HEK293 (cell line): Measurements from ENCODE around the gene RGS9BP.

Experiments
- GFI1B ChIP-seq: fragments of 450-650 bp; formaldehyde crosslinking; IDR thresholded peaks from 2 replicates; pipeline ENCODE4 v1.5.1; 2016; ENCODE audit warnings: missing biosample characterization, missing genetic modification characterization
- SALL2 ChIP-seq: fragments of 450-650 bp; formaldehyde crosslinking; IDR thresholded peaks from 2 replicates; pipeline ENCODE4 v1.5.0; 2017; ENCODE audit warnings: missing biosample characterization, mild to moderate bottlenecking, missing genetic modification characterization, borderline replicate concordance
- SCRT1 ChIP-seq: fragments of 450-650 bp; formaldehyde crosslinking; IDR thresholded peaks from 2 replicates; pipeline ENCODE4 v1.5.1; 2016; ENCODE audit warnings: missing biosample characterization, missing genetic modification characterization, borderline replicate concordance
- SP3 ChIP-seq: fragments of 450-650 bp; formaldehyde crosslinking; IDR thresholded peaks from 2 replicates; pipeline ENCODE4 v1.5.1; 2016; ENCODE audit warnings: missing biosample characterization, missing genetic modification characterization
- ZBTB20 ChIP-seq: fragments of 450-650 bp; formaldehyde crosslinking; IDR thresholded peaks from 2 replicates; pipeline ENCODE4 v1.5.1; 2016; ENCODE audit warnings: missing biosample characterization, missing genetic modification characterization
- ZBTB8A ChIP-seq: fragments of 450-650 bp; formaldehyde crosslinking; IDR thresholded peaks from 2 replicates; pipeline ENCODE4 v1.5.1; 2016; ENCODE audit warnings: missing biosample characterization, missing genetic modification characterization
- ZFP37 ChIP-seq: fragments of 450-650 bp; formaldehyde crosslinking; IDR thresholded peaks from 2 replicates; pipeline ENCODE4 v1.5.1; 2016; ENCODE audit warnings: missing biosample characterization, missing genetic modification characterization
- ZIC2 ChIP-seq: fragments of 450-650 bp; formaldehyde crosslinking; IDR thresholded peaks from 2 replicates; pipeline ENCODE4 v1.5.1; 2016; ENCODE audit warnings: missing biosample characterization, missing genetic modification characterization
- ZNF121 ChIP-seq: fragments of 450-650 bp; formaldehyde crosslinking; IDR thresholded peaks from 2 replicates; pipeline ENCODE4 v1.5.1; 2016; ENCODE audit warnings: missing biosample characterization, missing genetic modification characterization
- ZNF175 ChIP-seq: fragments of 450-650 bp; formaldehyde crosslinking; IDR thresholded peaks from 2 replicates; pipeline ENCODE4 v1.5.1; 2016; ENCODE audit warnings: missing biosample characterization, missing genetic modification characterization
- ZNF214 ChIP-seq: fragments of 450-650 bp; formaldehyde crosslinking; IDR thresholded peaks from 2 replicates; pipeline ENCODE4 v1.5.1; 2017; ENCODE audit warnings: missing biosample characterization, mild to moderate bottlenecking, missing genetic modification characterization, borderline replicate concordance
- ZNF24 ChIP-seq: fragments of 450-650 bp; formaldehyde crosslinking; IDR thresholded peaks from 2 replicates; pipeline ENCODE4 v1.5.1; 2016; ENCODE audit warnings: missing biosample characterization, missing genetic modification characterization
- ZNF324 ChIP-seq: fragments of 450-650 bp; formaldehyde crosslinking; IDR thresholded peaks from 2 replicates; pipeline ENCODE4 v1.5.1; 2016; ENCODE audit warnings: missing biosample characterization, missing genetic modification characterization
- ZNF335 ChIP-seq: fragments of 450-650 bp; formaldehyde crosslinking; conservative IDR thresholded peaks from 2 replicates; pipeline ENCODE4 v1.5.1; 2016; ENCODE audit warnings: missing biosample characterization, missing genetic modification characterization
- ZNF416 ChIP-seq: fragments of 450-650 bp; formaldehyde crosslinking; IDR thresholded peaks from 2 replicates; pipeline ENCODE4 v1.5.1; 2016; ENCODE audit warnings: missing biosample characterization, missing genetic modification characterization
- ZNF514 ChIP-seq: fragments of 450-650 bp; formaldehyde crosslinking; IDR thresholded peaks from 2 replicates; pipeline ENCODE4 v1.5.1; 2016; ENCODE audit warnings: missing biosample characterization, missing genetic modification characterization
- ZNF529 ChIP-seq: fragments of 450-650 bp; formaldehyde crosslinking; IDR thresholded peaks from 2 replicates; pipeline ENCODE4 v1.5.1; 2017; ENCODE audit warnings: missing genetic modification characterization, missing biosample characterization; ENCODE audit not compliant: insufficient replicate concordance
- ZNF621 ChIP-seq: fragments of 450-650 bp; formaldehyde crosslinking; IDR thresholded peaks from 2 replicates; pipeline ENCODE4 v1.5.1; 2017; ENCODE audit warnings: missing biosample characterization, missing genetic modification characterization
- ZNF658 ChIP-seq: fragments of 450-650 bp; formaldehyde crosslinking; IDR thresholded peaks from 2 replicates; pipeline ENCODE4; 2016; ENCODE audit warnings: missing biosample characterization, missing genetic modification characterization
- ZNF777 ChIP-seq: fragments of 450-650 bp; formaldehyde crosslinking; IDR thresholded peaks from 2 replicates; pipeline ENCODE4 v1.5.1; 2017; ENCODE audit warnings: missing biosample characterization, missing genetic modification characterization, borderline replicate concordance
- ZSCAN30 ChIP-seq: fragments of 450-650 bp; IDR thresholded peaks from 2 replicates; pipeline ENCODE4 v1.5.1; 2018; ENCODE audit warnings: missing biosample characterization, mild to moderate bottlenecking, missing genetic modification characterization, moderate library complexity
- TF ChIP-seq, protein P1 (sequence below): fragments of 450-650 bp; formaldehyde crosslinking; IDR thresholded peaks from 2 replicates; pipeline ENCODE4 v1.5.1; 2016; ENCODE audit warnings: missing biosample characterization, missing genetic modification characterization
- TF ChIP-seq, protein P2 (sequence below): fragments of 450-650 bp; formaldehyde crosslinking; IDR thresholded peaks from 2 replicates; pipeline ENCODE4 v1.5.1; 2016; ENCODE audit warnings: missing biosample characterization, missing genetic modification characterization
- TF ChIP-seq, protein P3 (sequence below): fragments of 450-650 bp; formaldehyde crosslinking; IDR thresholded peaks from 2 replicates; pipeline ENCODE4 v1.5.1; 2016; ENCODE audit warnings: missing biosample characterization, missing genetic modification characterization
- TF ChIP-seq, protein P4 (sequence below): fragments of 450-650 bp; formaldehyde crosslinking; IDR thresholded peaks from 2 replicates; pipeline ENCODE4 v1.5.1; 2016; ENCODE audit warnings: missing biosample characterization, missing genetic modification characterization
- TF ChIP-seq, protein P5 (sequence below): IDR thresholded peaks from 2 replicates; pipeline ENCODE4 v1.6.1; 2011; ENCODE audit warnings: mild to moderate bottlenecking, low read depth, low read length, borderline replicate concordance
- TF ChIP-seq, protein P6 (sequence below): fragments of 450-650 bp; formaldehyde crosslinking; IDR thresholded peaks from 2 replicates; pipeline ENCODE4 v1.5.1; 2017; ENCODE audit warnings: missing biosample characterization, missing genetic modification characterization

The RGS9BP gene

DNA sequence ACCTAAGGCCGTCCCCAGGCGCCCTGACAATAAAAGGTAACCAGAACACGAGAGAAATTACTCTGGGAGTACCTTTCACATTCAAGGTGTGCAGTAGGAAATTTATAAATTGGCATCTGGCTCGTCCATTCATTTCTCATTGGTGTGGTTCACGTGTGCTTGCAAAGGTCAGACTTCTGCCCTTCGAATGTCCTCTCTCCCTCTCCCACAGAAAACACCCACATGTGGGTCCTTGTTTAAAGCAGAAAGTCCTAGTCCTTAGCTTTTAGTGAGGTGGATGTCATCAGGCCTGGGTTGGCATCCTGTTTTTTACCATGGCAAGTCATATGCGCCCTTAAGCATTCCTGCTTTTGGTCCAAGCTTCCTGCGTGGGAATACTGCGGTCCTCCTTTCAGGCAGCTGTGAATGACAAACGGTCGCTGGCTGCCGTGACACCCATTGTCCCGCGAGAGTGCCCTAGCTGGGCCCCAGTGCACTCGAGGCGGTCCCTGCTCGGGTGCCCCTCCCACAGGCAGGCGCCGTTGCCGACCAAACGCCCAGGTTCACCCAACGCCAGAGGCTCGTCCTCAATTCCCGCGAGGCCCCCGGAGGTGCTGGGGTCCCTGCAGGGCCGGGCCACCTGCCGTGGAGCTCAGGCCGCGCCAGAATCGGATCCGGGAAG is 15.8 kb downstream of the RGS9BP start, which contains the start of gene NUDT19 (continued):
- TF ChIP-seq SP3 (tag by site-specific recombination) (peak; percentile 91), ZNF121 (tag by site-specific recombination) (0 out of 2 replicates have a peak, but pooled peaks have one; percentile 51), ZNF514 (tag by site-specific recombination) (no peak), ZBTB20 (tag by site-specific recombination) (peak; percentile 30; the same call in 1 of the 2 replicates), ZBTB8A (tag by site-specific recombination) (peak; percentile 100), ZSCAN30 (tag by site-specific recombination) (peak; percentile 90; the same call in 1 of the 2 replicates), ZNF324 (tag by site-specific recombination) (peak; percentile 88; the same call in 1 of the 2 replicates), ZNF621 (tag by site-specific recombination) (no peak), ZNF416 (tag by site-specific recombination) (no peak), ZNF335 (tag by site-specific recombination) (peak; percentile 100), ZNF24 (tag by site-specific recombination) (peak; percentile 89; the same call in 1 of the 2 replicates), ZNF658 (no peak), GFI1B (tag by site-specific recombination) (no peak), ZNF175 (tag by site-specific recombination) (no peak), SCRT1 (tag by site-specific recombination) (peak; percentile 74), SALL2 (tag by site-specific recombination) (no peak), ZNF214 (no peak), ZNF777 (tag by site-specific recombination) (0 out of 2 replicates have a peak, but pooled peaks have one; percentile 43), ZFP37 (tag by site-specific recombination) (peak; percentile 94), ZNF529 (tag by site-specific recombination) (no peak), ZIC2 (tag by site-specific recombination) (peak; percentile 94)
- TF ChIP-seq, protein P1, sequence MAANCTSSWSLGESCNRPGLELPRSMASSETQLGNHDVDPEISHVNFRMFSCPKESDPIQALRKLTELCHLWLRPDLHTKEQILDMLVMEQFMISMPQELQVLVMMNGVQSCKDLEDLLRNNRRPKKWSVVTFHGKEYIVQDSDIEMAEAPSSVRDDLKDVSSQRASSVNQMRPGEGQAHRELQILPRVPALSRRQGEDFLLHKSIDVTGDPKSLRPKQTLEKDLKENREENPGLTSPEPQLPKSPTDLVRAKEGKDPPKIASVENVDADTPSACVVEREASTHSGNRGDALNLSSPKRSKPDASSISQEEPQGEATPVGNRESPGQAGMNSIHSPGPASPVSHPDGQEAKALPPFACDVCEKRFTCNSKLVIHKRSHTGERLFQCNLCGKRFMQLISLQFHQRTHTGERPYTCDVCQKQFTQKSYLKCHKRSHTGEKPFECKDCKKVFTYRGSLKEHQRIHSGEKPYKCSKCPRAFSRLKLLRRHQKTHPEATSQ (tag by site-specific recombination), result no peak
- TF ChIP-seq, protein P2, sequence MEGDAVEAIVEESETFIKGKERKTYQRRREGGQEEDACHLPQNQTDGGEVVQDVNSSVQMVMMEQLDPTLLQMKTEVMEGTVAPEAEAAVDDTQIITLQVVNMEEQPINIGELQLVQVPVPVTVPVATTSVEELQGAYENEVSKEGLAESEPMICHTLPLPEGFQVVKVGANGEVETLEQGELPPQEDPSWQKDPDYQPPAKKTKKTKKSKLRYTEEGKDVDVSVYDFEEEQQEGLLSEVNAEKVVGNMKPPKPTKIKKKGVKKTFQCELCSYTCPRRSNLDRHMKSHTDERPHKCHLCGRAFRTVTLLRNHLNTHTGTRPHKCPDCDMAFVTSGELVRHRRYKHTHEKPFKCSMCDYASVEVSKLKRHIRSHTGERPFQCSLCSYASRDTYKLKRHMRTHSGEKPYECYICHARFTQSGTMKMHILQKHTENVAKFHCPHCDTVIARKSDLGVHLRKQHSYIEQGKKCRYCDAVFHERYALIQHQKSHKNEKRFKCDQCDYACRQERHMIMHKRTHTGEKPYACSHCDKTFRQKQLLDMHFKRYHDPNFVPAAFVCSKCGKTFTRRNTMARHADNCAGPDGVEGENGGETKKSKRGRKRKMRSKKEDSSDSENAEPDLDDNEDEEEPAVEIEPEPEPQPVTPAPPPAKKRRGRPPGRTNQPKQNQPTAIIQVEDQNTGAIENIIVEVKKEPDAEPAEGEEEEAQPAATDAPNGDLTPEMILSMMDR (tag by site-specific recombination), result peak; percentile 56; the same call in 1 of the 2 replicates
- TF ChIP-seq, protein P3, sequence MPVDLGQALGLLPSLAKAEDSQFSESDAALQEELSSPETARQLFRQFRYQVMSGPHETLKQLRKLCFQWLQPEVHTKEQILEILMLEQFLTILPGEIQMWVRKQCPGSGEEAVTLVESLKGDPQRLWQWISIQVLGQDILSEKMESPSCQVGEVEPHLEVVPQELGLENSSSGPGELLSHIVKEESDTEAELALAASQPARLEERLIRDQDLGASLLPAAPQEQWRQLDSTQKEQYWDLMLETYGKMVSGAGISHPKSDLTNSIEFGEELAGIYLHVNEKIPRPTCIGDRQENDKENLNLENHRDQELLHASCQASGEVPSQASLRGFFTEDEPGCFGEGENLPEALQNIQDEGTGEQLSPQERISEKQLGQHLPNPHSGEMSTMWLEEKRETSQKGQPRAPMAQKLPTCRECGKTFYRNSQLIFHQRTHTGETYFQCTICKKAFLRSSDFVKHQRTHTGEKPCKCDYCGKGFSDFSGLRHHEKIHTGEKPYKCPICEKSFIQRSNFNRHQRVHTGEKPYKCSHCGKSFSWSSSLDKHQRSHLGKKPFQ, result peak; percentile 46
- TF ChIP-seq, protein P4, sequence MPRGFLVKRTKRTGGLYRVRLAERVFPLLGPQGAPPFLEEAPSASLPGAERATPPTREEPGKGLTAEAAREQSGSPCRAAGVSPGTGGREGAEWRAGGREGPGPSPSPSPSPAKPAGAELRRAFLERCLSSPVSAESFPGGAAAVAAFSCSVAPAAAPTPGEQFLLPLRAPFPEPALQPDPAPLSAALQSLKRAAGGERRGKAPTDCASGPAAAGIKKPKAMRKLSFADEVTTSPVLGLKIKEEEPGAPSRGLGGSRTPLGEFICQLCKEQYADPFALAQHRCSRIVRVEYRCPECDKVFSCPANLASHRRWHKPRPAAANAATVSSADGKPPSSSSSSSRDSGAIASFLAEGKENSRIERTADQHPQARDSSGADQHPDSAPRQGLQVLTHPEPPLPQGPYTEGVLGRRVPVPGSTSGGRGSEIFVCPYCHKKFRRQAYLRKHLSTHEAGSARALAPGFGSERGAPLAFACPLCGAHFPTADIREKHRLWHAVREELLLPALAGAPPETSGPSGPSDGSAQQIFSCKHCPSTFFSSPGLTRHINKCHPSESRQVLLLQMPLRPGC (tag by site-specific recombination), result peak; percentile 41; the same call in 1 of the 2 replicates
- TF ChIP-seq, protein P5, sequence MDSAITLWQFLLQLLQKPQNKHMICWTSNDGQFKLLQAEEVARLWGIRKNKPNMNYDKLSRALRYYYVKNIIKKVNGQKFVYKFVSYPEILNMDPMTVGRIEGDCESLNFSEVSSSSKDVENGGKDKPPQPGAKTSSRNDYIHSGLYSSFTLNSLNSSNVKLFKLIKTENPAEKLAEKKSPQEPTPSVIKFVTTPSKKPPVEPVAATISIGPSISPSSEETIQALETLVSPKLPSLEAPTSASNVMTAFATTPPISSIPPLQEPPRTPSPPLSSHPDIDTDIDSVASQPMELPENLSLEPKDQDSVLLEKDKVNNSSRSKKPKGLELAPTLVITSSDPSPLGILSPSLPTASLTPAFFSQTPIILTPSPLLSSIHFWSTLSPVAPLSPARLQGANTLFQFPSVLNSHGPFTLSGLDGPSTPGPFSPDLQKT, result no peak
- TF ChIP-seq, protein P6, sequence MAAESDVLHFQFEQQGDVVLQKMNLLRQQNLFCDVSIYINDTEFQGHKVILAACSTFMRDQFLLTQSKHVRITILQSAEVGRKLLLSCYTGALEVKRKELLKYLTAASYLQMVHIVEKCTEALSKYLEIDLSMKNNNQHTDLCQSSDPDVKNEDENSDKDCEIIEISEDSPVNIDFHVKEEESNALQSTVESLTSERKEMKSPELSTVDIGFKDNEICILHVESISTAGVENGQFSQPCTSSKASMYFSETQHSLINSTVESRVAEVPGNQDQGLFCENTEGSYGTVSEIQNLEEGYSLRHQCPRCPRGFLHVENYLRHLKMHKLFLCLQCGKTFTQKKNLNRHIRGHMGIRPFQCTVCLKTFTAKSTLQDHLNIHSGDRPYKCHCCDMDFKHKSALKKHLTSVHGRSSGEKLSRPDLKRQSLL, result no peak
